ENCODE results near the gene C14orf180. TPM values are rescaled to one million over a fixed set of nuclear protein-coding genes. Genes with fewer than 3 reads are reported as not detected.

C14orf180 gene
- total RNA-seq, 2 donors from 2014 or later: 0.32 TPM; not detected in 1

GRCh38 chr14:104544362-104544961, 35.1 kb upstream of the C14orf180 start:
- Histone ChIP-seq H3K27me3 (replicated peaks; ENCODE audit: insufficient read depth) (peaks cover 14% of the 10 kb centered on the region), H3K4me1 (replicated peaks) (no peaks in the 10 kb centered on the region), H3K9me3 (no peaks in the 10 kb centered on the region), H3K4me3 (no peak overlapping the region), H3K36me3 (no peaks in the 10 kb centered on the region), H3K27ac (no peak overlapping the region)
- no peak for DNase-seq (ENCODE audit: low spot score)
- intact Hi-C loops (cut with DNase I): no loop called here
- TF ChIP-seq POLR2AphosphoS5 (IDR thresholded peaks at IDR 0.05): no peak
- no peak for TF ChIP-seq POLR2A (IDR thresholded peaks at IDR 0.05)
- TF ChIP-seq CTCF (IDR thresholded peaks at IDR 0.05): no peak
- 73% methylated on average over 17 of the region's 17 CpGs for WGBS

- 47% methylated on average over 32 of the region's 32 CpGs for WGBS
- intact Hi-C loops (cut with DNase I): no loop called here
- Histone ChIP-seq H3K9me3 (no peaks in the 10 kb centered on the region), H3K4me1 (replicated peaks) (no peaks in the 10 kb centered on the region), H3K27me3 (replicated peaks; ENCODE audit: insufficient read depth) (peaks cover 14% of the 10 kb centered on the region), H3K36me3 (no peaks in the 10 kb centered on the region), H3K27ac (no peak overlapping the region), H3K4me3 (no peak overlapping the region)
- no peak for TF ChIP-seq POLR2A (IDR thresholded peaks at IDR 0.05)
- TF ChIP-seq CTCF (IDR thresholded peaks at IDR 0.05): no peak
- TF ChIP-seq POLR2AphosphoS5 (IDR thresholded peaks at IDR 0.05): no peak
- no peak for DNase-seq (ENCODE audit: low spot score)
Measured at GRCh38 chr14:104545151-104545941, 34.2 kb upstream of the C14orf180 start.

GRCh38 chr14:104545942-104546501, 33.5 kb upstream of the C14orf180 start:
- 20% methylated on average over 24 of the region's 24 CpGs for WGBS
- Histone ChIP-seq H3K9me3 (no peaks in the 10 kb centered on the region), H3K27ac (no peak overlapping the region), H3K4me3 (no peak overlapping the region), H3K36me3 (no peaks in the 10 kb centered on the region), H3K4me1 (replicated peaks) (no peaks in the 10 kb centered on the region), H3K27me3 (replicated peaks; ENCODE audit: insufficient read depth) (peaks cover 14% of the 10 kb centered on the region)
- intact Hi-C loops (cut with DNase I): no loop called here
- DNase-seq (ENCODE audit: low spot score): no peak
- no peak for TF ChIP-seq POLR2A (IDR thresholded peaks at IDR 0.05)
- no peak for TF ChIP-seq POLR2AphosphoS5 (IDR thresholded peaks at IDR 0.05)
- TF ChIP-seq CTCF (IDR thresholded peaks at IDR 0.05): no peak

GRCh38 chr14:104546591-104547309, 32.8 kb upstream of the C14orf180 start:
- H3K27me3 ChIP-seq (replicated peaks; ENCODE audit: insufficient read depth): peaks cover 14% of the 10 kb centered on the region
- no peak overlapping the region for H3K27ac ChIP-seq
- H3K9me3 ChIP-seq: no peaks in the 10 kb centered on the region
- no peak for DNase-seq (ENCODE audit: low spot score)
- H3K4me3 ChIP-seq: no peak overlapping the region
- no peaks in the 10 kb centered on the region for H3K4me1 ChIP-seq (replicated peaks)
- intact Hi-C loops (cut with DNase I): no loop called here
- TF ChIP-seq POLR2A (IDR thresholded peaks at IDR 0.05): no peak
- no peak for TF ChIP-seq POLR2AphosphoS5 (IDR thresholded peaks at IDR 0.05)
- no peak for TF ChIP-seq CTCF (IDR thresholded peaks at IDR 0.05)
- 79% methylated on average over 19 of the region's 19 CpGs for WGBS
- H3K36me3 ChIP-seq: no peaks in the 10 kb centered on the region

All from prostate gland (tissue), 2 donors.